ENCODE measurements around the gene ZRANB3.

GRCh38 chr2:135124924-135125886 is 405.8 kb downstream of the ZRANB3 start:
- TF ChIP-seq NFRKB (IDR thresholded peaks at IDR 0.05) (no peak), FOXA1 (IDR thresholded peaks at IDR 0.05) (no peak), ARNT (IDR thresholded peaks at IDR 0.05) (no peak), PKNOX1 (IDR thresholded peaks at IDR 0.05) (no peak), L3MBTL2 (conservative IDR thresholded peaks at IDR 0.05) (no peak), FOXK2 (IDR thresholded peaks at IDR 0.05) (no peak), ZNF384 (IDR thresholded peaks at IDR 0.05) (no peak), FOXM1 (IDR thresholded peaks at IDR 0.05; ENCODE audit: borderline replicate concordance) (no peak), SP1 (IDR thresholded peaks at IDR 0.05) (no peak), ELF4 (IDR thresholded peaks at IDR 0.05) (no peak), BHLHE40 (IDR thresholded peaks at IDR 0.05; ENCODE audit: borderline replicate concordance) (no peak), CTBP1 (IDR thresholded peaks at IDR 0.05; ENCODE audit: borderline replicate concordance) (no peak), TARDBP (IDR thresholded peaks at IDR 0.05) (no peak)

All from HEK293T (cell line).